GM21360 (cell line): ENCODE measurements around the gene RASGRF2.
"Not testable (repeated sequence)": the region's sequence is repeated elsewhere in the genome, so short reads cannot be mapped to it uniquely, and the experiment has no call there.

Experiments
- ATAC-seq: cut with Tn5 transposase; IDR thresholded peaks from one replicate; pipeline ENCODE4 v1.9.1; 2021; ENCODE audit warnings: mild to moderate bottlenecking, moderate library complexity; ENCODE audit not compliant: unreplicated experiment

RASGRF2 gene

GRCh38 chr5:81233080-81233634 lies 273.0 kb downstream of the RASGRF2 start, which contains the start of gene CKMT2:
CKMT2 (plus strand) TSS chr5:81233322; CDS start chr5:81251133, 17,811 bp downstream.
- peak; percentile 73 for ATAC-seq

- ATAC-seq = no peak
These were observed 274.1 kb downstream of the RASGRF2 start for GRCh38 chr5:81234299-81234698.

- ATAC-seq = no peak
These were observed 274.6 kb downstream of the RASGRF2 start for GRCh38 chr5:81234801-81235200.

- ATAC-seq = no peak
These were observed 275.3 kb downstream of the RASGRF2 start for GRCh38 chr5:81235287-81236072.

- no peak for ATAC-seq
These were observed 278.3 kb downstream of the RASGRF2 start for GRCh38 chr5:81238460-81238859.

- ATAC-seq = no peak
These were observed 279.4 kb downstream of the RASGRF2 start for GRCh38 chr5:81239613-81240012.

GRCh38 chr5:81241001-81241400 lies 280.8 kb downstream of the RASGRF2 start:
- ATAC-seq = no peak

GRCh38 chr5:81241961-81242648 lies 281.9 kb downstream of the RASGRF2 start:
- no peak for ATAC-seq

- ATAC-seq = no peak
These were observed 282.8 kb downstream of the RASGRF2 start for GRCh38 chr5:81242906-81243436.

- ATAC-seq = no peak
These were observed 284.3 kb downstream of the RASGRF2 start for GRCh38 chr5:81244451-81244850.

GRCh38 chr5:81245871-81246235 lies 285.7 kb downstream of the RASGRF2 start:
- no peak for ATAC-seq

- ATAC-seq = no peak
These were observed 286.5 kb downstream of the RASGRF2 start for GRCh38 chr5:81246697-81247096.

- no peak for ATAC-seq
These were observed 287.3 kb downstream of the RASGRF2 start for GRCh38 chr5:81247441-81247972.

GRCh38 chr5:81249240-81249639 lies 289.1 kb downstream of the RASGRF2 start:
- no peak for ATAC-seq

GRCh38 chr5:81250004-81250403 lies 289.8 kb downstream of the RASGRF2 start:
- ATAC-seq = no peak

- no peak for ATAC-seq
These were observed 291.8 kb downstream of the RASGRF2 start for GRCh38 chr5:81251922-81252321.

- no peak for ATAC-seq
These were observed 292.7 kb downstream of the RASGRF2 start for GRCh38 chr5:81252904-81253303.

- ATAC-seq = no peak
These were observed 293.7 kb downstream of the RASGRF2 start for GRCh38 chr5:81253875-81254274.

- ATAC-seq = no peak
These were observed 294.9 kb downstream of the RASGRF2 start for GRCh38 chr5:81254886-81255559.

GRCh38 chr5:81256766-81257165 lies 296.6 kb downstream of the RASGRF2 start:
- no peak for ATAC-seq

GRCh38 chr5:81262796-81263195 lies 302.6 kb downstream of the RASGRF2 start:
- not testable (repeated sequence) for ATAC-seq
